Neural cell (in vitro differentiated cells): ENCODE results near the gene SDCBP2. TPM values are rescaled to one million over a fixed set of nuclear protein-coding genes. Genes with fewer than 3 reads are reported as not detected.

Experiments used
- H2AFZ ChIP-seq: fragments of 200-600, 300-800 bp; sonication (generic), shearing (Covaris generic); 2 replicates; pipeline ENCODE4 v1.6.0; 2014; ENCODE audit warnings: low read depth, mild to moderate bottlenecking, antibody characterized with exemption, low read length, moderate library complexity
- H3F3A ChIP-seq: fragments of 200-600 bp; shearing (Covaris generic); 2 replicates; pipeline ENCODE4 v1.6.1; 2016; ENCODE audit warnings: mild to moderate bottlenecking, moderate library complexity, mixed read lengths, antibody characterized with exemption, low read length; ENCODE audit not compliant: insufficient read depth, poor library complexity, severe bottlenecking
- H3K27ac ChIP-seq: fragments of 200-600, 300-800 bp; sonication (generic), shearing (Covaris generic); 2 replicates; pipeline ENCODE4 v1.5.1; 2014; ENCODE audit warnings: mild to moderate bottlenecking, low read length, moderate library complexity
- H3K27me3 ChIP-seq: fragments of 300-800, 200-600 bp; sonication (generic), shearing (Covaris generic); 2 replicates; pipeline ENCODE4 v1.6.0; 2014; ENCODE audit warnings: mild to moderate bottlenecking, low read depth, low read length, moderate library complexity; ENCODE audit not compliant: insufficient read depth
- H3K36me3 ChIP-seq: fragments of 300-800, 200-600 bp; sonication (generic), shearing (Covaris generic); 2 replicates; pipeline ENCODE4 v1.5.1; 2014; ENCODE audit warnings: mild to moderate bottlenecking, antibody characterized with exemption, low read length, moderate library complexity; ENCODE audit not compliant: insufficient read depth
- H3K4me2 ChIP-seq: fragments of 300-800, 200-600 bp; sonication (generic), shearing (Covaris generic); 2 replicates; pipeline ENCODE4 v1.6.0; 2014; ENCODE audit warnings: mild to moderate bottlenecking, low read length
- H3K4me3 ChIP-seq: fragments of 300-800, 200-600 bp; sonication (generic), shearing (Covaris generic); 2 replicates; pipeline ENCODE4 v1.5.1; 2014; ENCODE audit warnings: mild to moderate bottlenecking, low read length, moderate library complexity
- H3K79me2 ChIP-seq: fragments of 200-600 bp; shearing (Covaris generic); replicated peaks from 2 replicates; pipeline ENCODE4 v1.6.0; 2014; ENCODE audit warnings: mild to moderate bottlenecking, low read length, moderate library complexity; ENCODE audit not compliant: insufficient read depth
- H3K9ac ChIP-seq: fragments of 300-800, 200-600 bp; sonication (generic), shearing (Covaris generic); 2 replicates; pipeline ENCODE4 v1.6.1; 2016; ENCODE audit warnings: mild to moderate bottlenecking, low read length, mixed read lengths
- H3K9me2 ChIP-seq: fragments of 200-600 bp; shearing (Covaris generic); 2 replicates; pipeline ENCODE4 v1.6.1; 2016; ENCODE audit warnings: mild to moderate bottlenecking, low read length, mixed read lengths; ENCODE audit not compliant: insufficient read depth
- H3K9me3 ChIP-seq: fragments of 200-600, 300-800 bp; sonication (generic), shearing (Covaris generic); 2 replicates; pipeline ENCODE4 v1.6.1; 2016; ENCODE audit warnings: mild to moderate bottlenecking, mixed run types, low read length, moderate library complexity, mixed read lengths
- H4K20me1 ChIP-seq: fragments of 200-600 bp; shearing (Covaris generic); 2 replicates; pipeline ENCODE4 v1.6.1; 2016; ENCODE audit warnings: mild to moderate bottlenecking, mixed run types; ENCODE audit not compliant: insufficient read depth
- CTCF ChIP-seq: fragments of 450-650 bp; IDR thresholded peaks from 2 replicates; pipeline ENCODE4 v1.5.1; 2014; ENCODE audit warnings: antibody characterized with exemption, mild to moderate bottlenecking, moderate library complexity; ENCODE audit not compliant: poor library complexity, severe bottlenecking
- EP300 ChIP-seq: fragments of 450-650 bp; conservative IDR thresholded peaks from 2 replicates; pipeline ENCODE4 v1.6.1; 2014; ENCODE audit warnings: antibody characterized with exemption, mild to moderate bottlenecking, moderate library complexity; ENCODE audit not compliant: poor library complexity, severe bottlenecking
- EZH2 ChIP-seq: fragments of 200-600, 300-800 bp; shearing (Covaris generic), sonication (generic); IDR thresholded peaks from 2 replicates; pipeline ENCODE4 v1.6.1; 2014; ENCODE audit warnings: antibody characterized with exemption, low read length, borderline replicate concordance, mild to moderate bottlenecking; ENCODE audit not compliant: insufficient read depth, poor library complexity, severe bottlenecking
- MXI1 ChIP-seq: fragments of 450-650 bp; conservative IDR thresholded peaks from 2 replicates; pipeline ENCODE4 v1.6.1; 2014; ENCODE audit warnings: antibody characterized with exemption, mild to moderate bottlenecking; ENCODE audit not compliant: poor library complexity, severe bottlenecking
- POLR2AphosphoS5 ChIP-seq: IDR thresholded peaks from 2 replicates; pipeline ENCODE4 v1.6.1; 2012
- RAD21 ChIP-seq: fragments of 450-650 bp; conservative IDR thresholded peaks from 2 replicates; pipeline ENCODE4 v1.6.1; 2014; ENCODE audit warnings: antibody characterized with exemption, mild to moderate bottlenecking, moderate library complexity
- SMC3 ChIP-seq: fragments of 450-650 bp; conservative IDR thresholded peaks from 2 replicates; pipeline ENCODE4 v1.6.1; 2014; ENCODE audit warnings: antibody characterized with exemption, mild to moderate bottlenecking, moderate library complexity; ENCODE audit not compliant: poor library complexity
- TAF1 ChIP-seq: IDR thresholded peaks from 2 replicates; pipeline ENCODE4 v1.6.1; 2012; ENCODE audit warnings: low read depth
- polyA plus RNA-seq: library from polyadenylated mRNA; depleted of rRNA; stranded (reverse); fragments of >200 nt; gene quantifications from 2 replicates; pipeline ENCODE4 v1.2.3, GENCODE V29; 2014
- TF ChIP-seq, protein P1 (sequence below): IDR thresholded peaks from 2 replicates; pipeline ENCODE4 v1.6.1; 2012; ENCODE audit warnings: borderline replicate concordance

Gene SDCBP2
- polyA plus RNA-seq, 1 donor from 2014 or later, result 5.2 TPM

DNA sequence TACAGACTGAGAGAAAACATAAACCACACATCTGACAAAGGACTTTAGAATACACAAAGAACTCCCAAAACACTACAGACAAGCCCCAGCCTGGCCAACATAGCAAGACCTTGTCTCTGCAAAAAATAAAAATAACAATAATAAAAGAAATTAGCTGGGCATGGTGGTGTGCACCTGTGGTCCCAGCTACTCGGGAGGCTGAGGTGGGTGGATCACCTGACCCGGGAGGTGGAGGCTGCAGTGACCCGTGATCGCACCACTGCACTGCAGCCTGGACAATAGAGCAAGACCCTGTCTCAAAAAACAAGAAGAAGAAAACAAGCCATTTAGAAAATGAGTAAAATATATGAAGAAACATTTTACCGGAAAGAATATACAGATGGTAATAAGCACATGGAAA is 13.1 kb downstream of the SDCBP2 start:
- no peaks in the 10 kb centered on the region for H3K9me3 ChIP-seq
- H3F3A ChIP-seq, result no peaks in the 10 kb centered on the region
- H3K36me3 ChIP-seq, result no peaks in the 10 kb centered on the region
- no peak for TF ChIP-seq SMC3
- H3K4me2 ChIP-seq, result no peak overlapping the region
- H3K27ac ChIP-seq, result no peak overlapping the region
- H3K9ac ChIP-seq, result no peak overlapping the region
- H3K27me3 ChIP-seq, result no peaks in the 10 kb centered on the region
- H3K9me2 ChIP-seq, result no peaks in the 10 kb centered on the region
- H3K4me3 ChIP-seq, result no peak overlapping the region
- no peaks in the 10 kb centered on the region for H4K20me1 ChIP-seq
- no peaks in the 10 kb centered on the region for H3K79me2 ChIP-seq
- H2AFZ ChIP-seq, result no peak overlapping the region

GRCh38 chr20:1313236-1313964 is 15.5 kb downstream of the SDCBP2 start:
- Histone ChIP-seq H3F3A (no peaks in the 10 kb centered on the region), H3K9ac (no peak overlapping the region), H2AFZ (no peak overlapping the region), H3K79me2 (no peaks in the 10 kb centered on the region), H3K4me3 (peak overlapping the region; percentile 23), H3K27ac (no peak overlapping the region), H3K4me2 (no peak overlapping the region), H3K36me3 (no peaks in the 10 kb centered on the region), H3K9me2 (no peaks in the 10 kb centered on the region), H4K20me1 (no peaks in the 10 kb centered on the region), H3K27me3 (no peaks in the 10 kb centered on the region), H3K9me3 (no peaks in the 10 kb centered on the region)
- TF ChIP-seq EP300, result no peak
- no peak for TF ChIP-seq EZH2
- no peak for TF ChIP-seq TAF1
- no peak for TF ChIP-seq POLR2AphosphoS5
- TF ChIP-seq RAD21, result peak; percentile 74
- TF ChIP-seq, protein P1, sequence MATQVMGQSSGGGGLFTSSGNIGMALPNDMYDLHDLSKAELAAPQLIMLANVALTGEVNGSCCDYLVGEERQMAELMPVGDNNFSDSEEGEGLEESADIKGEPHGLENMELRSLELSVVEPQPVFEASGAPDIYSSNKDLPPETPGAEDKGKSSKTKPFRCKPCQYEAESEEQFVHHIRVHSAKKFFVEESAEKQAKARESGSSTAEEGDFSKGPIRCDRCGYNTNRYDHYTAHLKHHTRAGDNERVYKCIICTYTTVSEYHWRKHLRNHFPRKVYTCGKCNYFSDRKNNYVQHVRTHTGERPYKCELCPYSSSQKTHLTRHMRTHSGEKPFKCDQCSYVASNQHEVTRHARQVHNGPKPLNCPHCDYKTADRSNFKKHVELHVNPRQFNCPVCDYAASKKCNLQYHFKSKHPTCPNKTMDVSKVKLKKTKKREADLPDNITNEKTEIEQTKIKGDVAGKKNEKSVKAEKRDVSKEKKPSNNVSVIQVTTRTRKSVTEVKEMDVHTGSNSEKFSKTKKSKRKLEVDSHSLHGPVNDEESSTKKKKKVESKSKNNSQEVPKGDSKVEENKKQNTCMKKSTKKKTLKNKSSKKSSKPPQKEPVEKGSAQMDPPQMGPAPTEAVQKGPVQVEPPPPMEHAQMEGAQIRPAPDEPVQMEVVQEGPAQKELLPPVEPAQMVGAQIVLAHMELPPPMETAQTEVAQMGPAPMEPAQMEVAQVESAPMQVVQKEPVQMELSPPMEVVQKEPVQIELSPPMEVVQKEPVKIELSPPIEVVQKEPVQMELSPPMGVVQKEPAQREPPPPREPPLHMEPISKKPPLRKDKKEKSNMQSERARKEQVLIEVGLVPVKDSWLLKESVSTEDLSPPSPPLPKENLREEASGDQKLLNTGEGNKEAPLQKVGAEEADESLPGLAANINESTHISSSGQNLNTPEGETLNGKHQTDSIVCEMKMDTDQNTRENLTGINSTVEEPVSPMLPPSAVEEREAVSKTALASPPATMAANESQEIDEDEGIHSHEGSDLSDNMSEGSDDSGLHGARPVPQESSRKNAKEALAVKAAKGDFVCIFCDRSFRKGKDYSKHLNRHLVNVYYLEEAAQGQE, result no peak
- no peak for TF ChIP-seq MXI1
- TF ChIP-seq SMC3, result peak; percentile 68
- TF ChIP-seq CTCF, result peak; percentile 77

DNA sequence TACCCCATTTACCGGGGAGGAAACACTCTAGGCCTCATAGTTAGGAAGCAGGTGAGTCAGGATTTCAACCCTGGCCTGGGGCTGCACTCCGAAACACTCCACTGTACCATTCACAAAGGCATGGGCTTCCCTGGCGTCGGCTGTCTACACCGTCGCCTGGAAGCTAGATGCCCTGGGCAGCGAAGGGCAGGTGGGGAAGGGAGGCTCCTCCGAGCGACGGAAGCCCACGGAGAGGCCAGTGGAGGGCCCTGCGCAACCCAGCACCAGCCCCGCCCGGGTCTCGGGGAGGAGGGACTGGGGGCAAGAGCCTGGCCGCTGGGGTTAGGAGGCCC is 16.1 kb downstream of the SDCBP2 start:
- Histone ChIP-seq H4K20me1 (no peaks in the 10 kb centered on the region), H3K36me3 (no peaks in the 10 kb centered on the region), H2AFZ (no peak overlapping the region), H3K79me2 (no peaks in the 10 kb centered on the region), H3K27ac (no peak overlapping the region), H3K9me2 (no peaks in the 10 kb centered on the region), H3K27me3 (no peaks in the 10 kb centered on the region), H3K9ac (no peak overlapping the region), H3F3A (no peaks in the 10 kb centered on the region), H3K4me2 (no peak overlapping the region), H3K9me3 (no peaks in the 10 kb centered on the region), H3K4me3 (no peak overlapping the region)
- no peak for TF ChIP-seq EZH2
- TF ChIP-seq TAF1, result no peak
- TF ChIP-seq, protein P1, result no peak
- no peak for TF ChIP-seq RAD21
- TF ChIP-seq SMC3, result no peak
- TF ChIP-seq EP300, result no peak
- TF ChIP-seq CTCF, result no peak
- TF ChIP-seq MXI1, result no peak
- TF ChIP-seq POLR2AphosphoS5, result no peak
